GM19452 (cell line): ENCODE results near the gene LAS1L.
"Not testable (repeated sequence)": the region's sequence is repeated elsewhere in the genome, so short reads cannot be mapped to it uniquely, and the experiment has no call there.

ENCODE experiments used
- ATAC-seq: cut with Tn5 transposase; IDR thresholded peaks from one replicate; pipeline ENCODE4 v1.9.1; 2021; ENCODE audit not compliant: unreplicated experiment

Gene LAS1L

GRCh38 chrX:65534450-65535292, at the start of gene LAS1L:
Gene LAS1L, minus strand, starts transcription at chrX:65534787. Its CDS starts 72 bp downstream, at chrX:65534715.
- peak; percentile 100 for ATAC-seq

DNA sequence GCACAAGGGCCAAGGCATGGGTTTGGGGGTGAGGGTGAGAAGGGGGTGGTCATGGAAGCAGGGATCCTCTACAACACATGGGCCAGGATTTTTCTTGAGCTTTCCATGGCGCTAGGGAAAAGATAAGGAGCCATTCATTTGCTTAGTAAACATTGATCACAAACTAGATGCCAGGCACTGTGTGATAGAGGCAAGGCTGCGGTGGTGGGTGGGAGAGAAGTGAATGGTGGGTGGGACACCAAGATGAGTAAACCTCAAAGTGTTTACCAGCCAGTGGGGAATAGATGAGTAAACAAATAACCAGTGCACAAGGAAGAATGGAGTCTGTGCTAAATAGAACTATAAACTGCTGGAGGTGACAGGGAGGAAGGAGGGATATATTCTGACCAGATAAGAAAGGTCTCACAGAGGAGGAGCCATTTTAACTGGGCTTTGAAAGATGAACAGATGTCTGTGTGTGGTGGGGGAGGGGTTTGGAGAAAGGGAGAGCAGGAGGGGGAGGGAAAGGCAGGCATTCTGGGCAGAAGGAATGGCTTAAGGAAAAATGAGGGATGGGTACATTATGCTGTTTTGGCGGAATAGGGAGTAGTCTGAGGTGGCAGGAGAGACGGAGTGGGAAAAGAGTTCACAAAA, 48.0 kb upstream of the LAS1L start:
- no peak for ATAC-seq

DNA sequence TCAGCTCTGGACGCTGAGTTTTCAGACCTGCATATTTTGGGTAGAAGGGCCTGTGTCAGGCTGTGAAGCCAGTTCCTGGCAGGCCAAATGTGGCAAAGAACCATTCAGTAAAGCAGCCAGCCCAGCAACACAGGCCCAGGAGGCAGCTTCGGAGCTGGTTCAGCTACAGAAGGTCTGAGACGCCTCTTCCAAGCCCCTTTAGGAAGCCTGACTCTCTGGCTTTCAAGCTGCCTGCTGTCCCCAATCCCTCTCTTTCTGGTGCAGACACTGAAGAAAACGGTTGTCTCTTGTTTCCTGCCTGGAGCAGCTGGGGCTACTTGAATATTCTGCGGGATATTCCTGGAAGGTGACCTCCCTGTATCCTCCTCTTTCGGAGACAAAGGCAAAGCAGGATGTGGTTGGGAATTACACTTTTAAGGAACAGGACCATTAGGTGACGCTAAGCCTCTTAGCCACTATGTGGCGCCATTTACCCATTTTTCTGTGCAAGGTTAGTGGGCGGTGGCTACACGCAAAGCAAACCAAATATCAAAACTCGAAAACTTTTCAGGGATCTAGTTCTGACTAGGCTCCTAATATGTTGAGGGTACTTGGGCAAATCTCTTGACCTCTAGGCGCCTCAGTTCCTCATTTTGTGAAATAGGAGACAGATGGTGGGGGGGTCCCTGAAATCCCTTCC, 47.2 kb upstream of the LAS1L start:
- peak; percentile 88 for ATAC-seq

- ATAC-seq = no peak
Measured at GRCh38 chrX:65578346-65578745, 43.8 kb upstream of the LAS1L start.

DNA sequence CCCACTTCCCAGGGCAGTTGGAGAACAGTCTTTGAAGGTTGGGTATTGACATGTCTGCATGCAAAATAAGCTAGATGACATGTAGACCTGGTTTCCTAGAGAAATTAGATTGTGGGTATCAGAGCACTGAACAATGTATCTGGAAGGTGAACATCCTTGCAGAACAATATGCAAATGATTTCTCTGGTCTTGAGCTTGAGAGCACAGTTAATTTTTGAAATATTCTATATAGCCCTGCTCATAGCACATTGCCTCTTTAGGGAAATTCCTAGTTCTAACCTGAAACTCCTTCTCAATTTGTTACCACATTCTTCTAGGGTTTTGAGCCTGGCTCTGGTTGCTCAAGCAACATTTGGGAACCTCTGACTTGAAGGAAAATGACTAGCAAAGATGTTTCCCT, 41.6 kb upstream of the LAS1L start:
- ATAC-seq = no peak

DNA sequence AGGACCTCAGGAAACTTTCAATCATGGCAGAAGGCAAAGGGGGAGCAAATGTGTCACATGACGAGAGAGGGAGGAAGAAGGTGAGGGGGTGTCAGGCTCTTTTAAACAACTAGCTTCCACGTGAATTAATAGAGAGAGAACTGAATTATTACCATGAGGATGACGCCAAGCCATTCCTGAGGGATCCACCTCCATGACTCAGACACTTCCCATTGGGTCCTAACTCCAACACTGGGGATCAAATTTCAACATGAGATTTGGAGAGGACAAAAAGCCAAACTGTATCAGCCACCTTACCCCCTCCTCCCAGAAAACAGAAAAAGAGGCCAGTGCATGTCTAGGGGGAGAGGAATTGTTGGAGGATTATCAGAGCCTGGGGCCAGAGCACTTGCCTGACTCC, 40.4 kb upstream of the LAS1L start:
- no peak for ATAC-seq

DNA sequence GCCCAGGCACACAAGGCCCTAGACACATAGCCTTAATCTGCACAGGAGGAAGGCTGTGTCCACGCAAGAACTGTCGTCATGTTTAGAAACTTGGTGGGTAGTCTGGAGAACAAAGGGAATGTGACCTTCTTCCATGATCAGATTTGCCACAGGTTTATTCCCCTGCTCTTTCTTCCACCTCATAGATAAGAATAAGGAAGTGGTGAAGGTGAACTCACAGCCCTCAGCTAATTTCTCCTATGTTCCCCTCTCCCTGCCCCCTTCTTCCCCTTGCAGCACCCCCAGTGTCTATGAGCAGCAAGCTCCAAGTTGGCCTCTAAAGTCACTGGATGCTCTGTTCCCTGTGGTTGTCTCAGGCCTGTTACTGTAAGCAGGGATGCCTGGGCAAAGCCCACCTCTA, 39.8 kb upstream of the LAS1L start:
- ATAC-seq = no peak

DNA sequence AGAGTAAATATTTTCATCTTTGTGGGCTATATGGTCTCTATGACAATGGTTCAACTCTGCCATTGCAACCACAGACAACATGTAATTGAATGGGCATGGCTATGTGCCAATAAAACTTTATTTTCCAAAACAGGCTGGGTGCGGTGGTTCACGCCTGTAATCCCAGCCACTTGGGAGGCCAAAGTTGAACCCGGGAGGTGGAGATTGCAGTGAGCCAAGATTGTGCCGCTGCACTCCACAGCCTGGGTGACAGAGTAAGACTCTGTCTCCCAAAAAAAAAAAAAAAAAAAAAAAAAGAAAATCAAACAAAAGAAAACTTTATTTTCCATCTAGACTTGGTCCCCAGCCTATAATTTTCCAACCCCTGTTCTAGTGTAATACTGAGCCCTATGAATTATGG, 38.4 kb upstream of the LAS1L start:
- ATAC-seq = no peak

DNA sequence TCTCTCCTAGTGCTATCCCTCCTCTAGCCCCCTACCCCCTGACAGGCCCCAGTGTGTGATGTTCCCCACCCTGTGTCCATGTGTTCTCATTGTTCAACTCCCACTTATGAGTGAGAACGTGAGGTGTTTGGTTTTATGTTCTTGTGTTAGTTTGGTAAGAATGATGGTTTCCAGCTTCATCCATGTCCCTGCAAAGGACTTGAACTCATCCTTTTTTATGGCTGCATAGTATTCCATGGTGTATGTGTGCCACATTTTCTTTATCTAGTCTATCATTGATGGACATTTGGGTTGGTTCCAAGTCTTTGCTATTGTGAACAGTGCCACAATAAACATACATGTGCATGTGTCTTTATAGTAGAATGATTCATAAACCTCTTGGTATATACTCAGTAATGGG, 28.3 kb upstream of the LAS1L start:
- ATAC-seq = not testable (repeated sequence)

GRCh38 chrX:65551489-65552339, 17.1 kb upstream of the LAS1L start:
- no peak for ATAC-seq

- no peak for ATAC-seq
Measured at GRCh38 chrX:65551086-65551485, 16.5 kb upstream of the LAS1L start.

DNA sequence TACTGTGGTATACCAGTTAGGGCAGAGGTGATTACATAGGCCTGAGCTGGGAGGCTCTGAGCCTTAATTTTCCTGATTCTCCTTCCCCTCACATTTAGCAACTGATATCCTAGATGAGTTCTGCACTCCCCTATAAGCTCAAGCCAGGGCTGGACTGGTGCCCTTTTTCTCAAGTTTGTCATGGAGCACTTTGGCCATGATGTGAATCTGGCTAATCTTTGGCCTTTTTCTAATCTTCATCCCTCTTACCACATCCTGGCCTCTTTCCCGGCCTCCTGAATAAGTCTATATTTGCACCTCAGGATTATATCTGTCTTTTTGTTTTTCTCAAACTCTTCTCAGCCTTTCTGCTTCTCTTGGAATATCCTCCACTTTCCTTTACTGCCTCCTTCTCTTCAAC, 10.9 kb upstream of the LAS1L start:
- ATAC-seq = no peak

GRCh38 chrX:65537229-65537628, 2.6 kb upstream of the LAS1L start:
- ATAC-seq = no peak

- ATAC-seq = no peak
Measured at GRCh38 chrX:65536291-65536690, 1.7 kb upstream of the LAS1L start.

DNA sequence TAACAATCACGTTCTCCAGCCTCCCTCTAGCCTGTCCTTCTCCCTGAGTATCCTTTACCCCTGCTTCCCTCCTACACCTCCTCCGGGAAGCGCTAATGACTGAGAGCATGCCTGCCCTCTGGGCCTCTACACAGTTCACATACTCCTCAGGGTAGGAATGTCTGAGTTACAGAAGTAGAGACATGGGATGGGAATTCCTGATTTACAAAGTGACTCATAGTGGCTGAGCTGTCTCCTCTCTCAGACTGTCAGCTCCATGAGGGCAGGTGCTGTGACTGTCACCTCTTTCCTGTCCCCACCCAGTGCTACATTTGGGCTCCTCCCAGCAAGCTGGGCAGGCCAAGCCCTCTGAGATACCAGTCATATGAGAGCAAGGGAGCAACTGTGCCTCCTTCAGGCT, 2.6 kb downstream of the LAS1L start:
- ATAC-seq = no peak

DNA sequence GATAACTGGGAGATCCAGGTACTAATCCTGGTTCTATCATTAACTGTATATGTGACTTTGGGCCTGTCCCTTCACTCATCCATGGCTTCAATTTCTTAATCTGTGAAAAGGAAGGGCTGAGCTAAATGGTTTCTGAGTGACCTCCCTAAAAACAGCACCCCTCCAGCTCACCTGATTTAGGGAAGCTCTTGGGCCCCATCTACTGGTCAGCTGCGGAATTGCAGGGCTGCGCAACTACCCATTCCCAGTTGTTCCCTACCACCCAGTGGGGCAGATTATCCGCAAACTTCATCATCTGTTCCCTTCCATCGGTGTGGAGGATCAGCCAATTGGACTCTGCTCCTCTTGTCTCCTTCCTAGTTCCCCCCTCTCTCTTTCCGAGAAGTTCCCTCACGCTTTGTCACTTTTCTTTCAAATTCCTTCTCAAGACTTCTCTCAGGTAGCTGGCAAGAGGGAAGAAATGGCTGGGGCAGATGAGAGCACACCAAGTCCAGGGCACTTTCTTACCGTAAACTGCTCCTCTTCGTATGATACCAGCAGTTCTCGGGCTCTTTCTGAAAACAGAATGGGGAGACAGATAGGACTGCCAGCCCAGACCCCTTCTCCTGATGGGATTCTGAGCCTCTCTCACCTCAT, 5.8 kb downstream of the LAS1L start:
- ATAC-seq = no peak

DNA sequence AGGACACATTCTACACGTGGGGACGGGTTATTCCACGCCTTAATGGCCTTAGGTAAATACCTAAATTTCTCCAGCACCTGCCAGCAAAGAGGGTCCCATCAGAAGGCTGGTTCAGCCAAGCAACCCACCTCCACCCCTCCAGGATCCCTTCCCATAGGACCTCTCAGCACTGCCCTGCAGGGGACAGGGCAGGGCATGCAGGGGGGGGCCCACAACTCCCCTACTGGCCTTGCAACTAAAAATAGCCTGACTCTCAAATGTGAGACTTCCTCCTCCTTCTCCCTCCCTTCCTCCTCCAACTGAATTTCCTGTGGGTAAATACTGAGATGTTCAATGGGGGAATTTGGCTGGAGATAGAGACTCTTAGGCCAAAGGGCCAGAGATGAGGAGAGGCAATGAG, 6.3 kb downstream of the LAS1L start:
- no peak for ATAC-seq

GRCh38 chrX:65524139-65524538, 10.4 kb downstream of the LAS1L start:
- ATAC-seq = no peak

GRCh38 chrX:65522739-65523372, 11.7 kb downstream of the LAS1L start:
- no peak for ATAC-seq

DNA sequence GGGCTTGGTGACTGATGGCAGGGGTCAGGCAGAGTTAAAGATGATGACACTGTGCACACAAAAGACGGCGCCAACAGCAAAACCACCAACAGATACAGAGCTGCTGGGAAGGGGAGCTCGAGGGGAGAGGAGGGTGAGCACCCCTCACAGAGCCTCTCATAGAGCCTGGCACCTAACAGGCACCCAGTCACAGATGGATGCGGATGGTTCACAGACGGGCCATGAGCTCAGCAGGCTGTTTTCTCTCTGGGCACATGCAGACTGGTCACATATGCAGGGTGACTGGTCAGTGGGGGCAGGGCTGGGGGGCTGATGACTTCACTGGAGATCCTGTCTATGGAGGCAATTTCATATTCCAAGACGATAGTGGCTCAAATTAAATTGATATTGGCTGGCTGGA, 15.1 kb downstream of the LAS1L start:
- ATAC-seq = not testable (repeated sequence)
